Vagina (tissue), 2 donors: ENCODE measurements around the gene ZBTB16. TPM values are rescaled to one million over a fixed set of nuclear protein-coding genes. Genes with fewer than 3 reads are reported as not detected.
A peak's percentile ranks its signal among the peaks of the same experiment; 100 is the strongest.

ENCODE experiments used
- DNase-seq, 2 donors: peaks; one replicate each; pipeline ENCODE4 v3.0.0-alpha.2; 2017; ENCODE audit errors: extremely low spot score in 2 of 2
- H3K27ac ChIP-seq: fragments of 200-600 bp; sonication (generic); one replicate; pipeline ENCODE4 v1.5.1; 2019
- H3K27me3 ChIP-seq: fragments of 200-600 bp; sonication (generic); one replicate; pipeline ENCODE4 v1.5.1; 2019
- H3K36me3 ChIP-seq, 2 donors: fragments of 200-600 bp; sonication (generic); one replicate each; pipeline ENCODE4 v1.5.1; 2017 to 2019
- H3K4me1 ChIP-seq: fragments of 200-600 bp; sonication (generic); one replicate; pipeline ENCODE4 v1.5.1; 2019
- H3K4me3 ChIP-seq, 2 donors: fragments of 200-600 bp; sonication (generic); 1 replicate in 1 of 2; 2 replicates in 1 of 2; pipeline ENCODE4 v1.5.1; 2016 to 2019
- H3K9me3 ChIP-seq: fragments of 200-600 bp; sonication (generic); one replicate; pipeline ENCODE4 v1.5.1; 2019
- CTCF ChIP-seq, 3 experiments: fragments of 450-650 bp in 2 of 3; fragments of 200-600 bp in 1 of 3; sonication (generic) in 1 of 3; IDR thresholded peaks; one replicate each; pipeline ENCODE4 v1.5.1; 2017 to 2019; ENCODE audit warnings: antibody characterized with exemption in 3 of 3, mild to moderate bottlenecking in 2 of 3, moderate library complexity in 2 of 3
- POLR2A ChIP-seq, 2 donors: fragments of 450-650 bp; IDR thresholded peaks; one replicate each; pipeline ENCODE4 v1.6.1; 2017; ENCODE audit warnings: antibody characterized with exemption in 2 of 2, mild to moderate bottlenecking in 2 of 2, moderate library complexity in 2 of 2
- POLR2AphosphoS5 ChIP-seq, 2 donors: sonication (generic); formaldehyde crosslinking; IDR thresholded peaks; one replicate each; pipeline ENCODE4 v1.9.0; 2017; ENCODE audit warnings: antibody characterized with exemption in 2 of 2, mild to moderate bottlenecking in 2 of 2, low read depth in 1 of 2; ENCODE audit not compliant: insufficient read depth in 1 of 2
- intact Hi-C: fragments of 100-400 bp; cut with DNase I; formaldehyde crosslinking; loops from one replicate; pipeline ENCODE4 v1.15.1; 2023
- total RNA-seq: library from RNA; depleted of rRNA; stranded (reverse); fragments of >200 nt; gene quantifications from one replicate; pipeline ENCODE4 v1.2.3, GENCODE V29; 2016

The ZBTB16 gene
- total RNA-seq, 1 donor from 2014 or later: 243 TPM

- H3K4me1 ChIP-seq: peaks cover 100% of the 10 kb centered on the region
These were observed 93.7 kb downstream of the ZBTB16 start for GRCh38 chr11:114153224-114153623.

GRCh38 chr11:114154271-114155047 is 94.9 kb downstream of the ZBTB16 start:
- Histone ChIP-seq H3K4me3 (no peak overlapping the region), H3K4me1 (peaks cover 100% of the 10 kb centered on the region), H3K9me3 (no peaks in the 10 kb centered on the region), H3K36me3 (peaks cover 0 to 33% of the 10 kb centered on the region in 2 donors), H3K27ac (peak overlapping the region; percentile 95), H3K27me3 (no peaks in the 10 kb centered on the region)
- peak in 1 of 2 donors; percentile 98 for DNase-seq
- intact Hi-C loops: no loop called here
- TF ChIP-seq POLR2A (IDR thresholded peaks at IDR 0.05) (no peak), POLR2AphosphoS5 (IDR thresholded peaks at IDR 0.05; ENCODE audit: insufficient read depth in 1 of 2, low read depth in 1 of 2) (peak; percentile 62 to 99)

More at GRCh38 chr11:114153224-114153623, 93.7 kb downstream of the ZBTB16 start:
- Histone ChIP-seq H3K9me3 (no peaks in the 10 kb centered on the region), H3K4me3 (no peak overlapping the region), H3K36me3 (peaks cover 0 to 25% of the 10 kb centered on the region in 2 donors), H3K27me3 (no peaks in the 10 kb centered on the region), H3K27ac (peak overlapping the region; percentile 95)
- TF ChIP-seq POLR2A (IDR thresholded peaks at IDR 0.05): no peak
- no peak for TF ChIP-seq POLR2AphosphoS5 (IDR thresholded peaks at IDR 0.05; ENCODE audit: insufficient read depth in 1 of 2, low read depth in 1 of 2)
- no peak for TF ChIP-seq CTCF (IDR thresholded peaks at IDR 0.05)
- no peak for DNase-seq
- intact Hi-C loops: no loop called here

- peak overlapping the region; percentile 95 for H3K27ac ChIP-seq
- H3K4me3 ChIP-seq: no peak overlapping the region
- intact Hi-C loops: no loop called here
- peaks cover 0 to 33% of the 10 kb centered on the region in 2 donors for H3K36me3 ChIP-seq
- peaks cover 99% of the 10 kb centered on the region for H3K4me1 ChIP-seq
- H3K9me3 ChIP-seq: no peaks in the 10 kb centered on the region
- DNase-seq: no peak
- no peaks in the 10 kb centered on the region for H3K27me3 ChIP-seq
- TF ChIP-seq POLR2A (IDR thresholded peaks at IDR 0.05) (no peak), CTCF (IDR thresholded peaks at IDR 0.05) (no peak), POLR2AphosphoS5 (IDR thresholded peaks at IDR 0.05; ENCODE audit: insufficient read depth in 1 of 2, low read depth in 1 of 2) (peak in 1 of 2 donors; percentile 35)
These were observed 95.6 kb downstream of the ZBTB16 start for GRCh38 chr11:114155116-114155515.

GRCh38 chr11:114156131-114156581 is 96.6 kb downstream of the ZBTB16 start:
- intact Hi-C loops: loop anchor here (2.0 kb wide), 1 partner anchor 95 kb away; no protein-coding TSS in a partner anchor
- Histone ChIP-seq H3K4me3 (no peak overlapping the region), H3K9me3 (no peaks in the 10 kb centered on the region), H3K4me1 (peaks cover 99% of the 10 kb centered on the region), H3K36me3 (peaks cover 0 to 33% of the 10 kb centered on the region in 2 donors), H3K27me3 (no peaks in the 10 kb centered on the region), H3K27ac (peak overlapping the region; percentile 95)
- TF ChIP-seq POLR2AphosphoS5 (IDR thresholded peaks at IDR 0.05; ENCODE audit: insufficient read depth in 1 of 2, low read depth in 1 of 2) (peak in 1 of 2 donors; percentile 45), POLR2A (IDR thresholded peaks at IDR 0.05) (no peak)
- no peak for DNase-seq

GRCh38 chr11:114156782-114157181 is 97.3 kb downstream of the ZBTB16 start:
- H3K36me3 ChIP-seq: peaks cover 0 to 33% of the 10 kb centered on the region in 2 donors
- no peak overlapping the region for H3K4me3 ChIP-seq
- TF ChIP-seq POLR2AphosphoS5 (IDR thresholded peaks at IDR 0.05; ENCODE audit: insufficient read depth in 1 of 2, low read depth in 1 of 2) (no peak), POLR2A (IDR thresholded peaks at IDR 0.05) (no peak), CTCF (IDR thresholded peaks at IDR 0.05) (no peak)
- peak overlapping the region; percentile 95 for H3K27ac ChIP-seq
- peaks cover 99% of the 10 kb centered on the region for H3K4me1 ChIP-seq
- no peak for DNase-seq
- no peaks in the 10 kb centered on the region for H3K9me3 ChIP-seq
- intact Hi-C loops: loop anchor here (2.0 kb wide), 1 partner anchor 96 kb away; no protein-coding TSS in a partner anchor
- no peaks in the 10 kb centered on the region for H3K27me3 ChIP-seq
